GM13977 (cell line): ENCODE results near the gene TRIM71.

Source experiments
- DNase-seq: peaks from one replicate; pipeline ENCODE4 v3.0.0; 2012; ENCODE audit warnings: low spot score
- CTCF ChIP-seq: IDR thresholded peaks from 2 replicates; pipeline ENCODE4 v1.5.1; 2012; ENCODE audit warnings: mild to moderate bottlenecking, control low read depth; ENCODE audit not compliant: insufficient read depth; ENCODE audit errors: extremely low read depth, missing control alignments
- in situ Hi-C: fragments of 300-500 bp; cut with MboI; formaldehyde crosslinking; loops from one replicate; pipeline ENCODE4 v1.12.0; 2022; ENCODE audit warnings: low sequenced_read_pairs, low pct_unique_long_range_greater_than_20kb, mixed read lengths, inconsistent platforms; ENCODE audit not compliant: unreplicated experiment

TRIM71 gene

GRCh38 chr3:32837789-32838188 lies 20.0 kb downstream of the TRIM71 start:
- TF ChIP-seq CTCF = no peak
- in situ Hi-C loops = no loop called here
- no peak for DNase-seq

- in situ Hi-C loops = no loop called here
- no peak for TF ChIP-seq CTCF
- DNase-seq = no peak
Measured at GRCh38 chr3:32839714-32840085, 21.9 kb downstream of the TRIM71 start.

GRCh38 chr3:32840086-32840841 lies 22.5 kb downstream of the TRIM71 start:
- in situ Hi-C loops = no loop called here
- no peak for DNase-seq
- TF ChIP-seq CTCF = no peak

- no peak for DNase-seq
- in situ Hi-C loops = no loop called here
- TF ChIP-seq CTCF = no peak
Measured at GRCh38 chr3:32841341-32841740, 23.5 kb downstream of the TRIM71 start.

- no peak for TF ChIP-seq CTCF
- in situ Hi-C loops = no loop called here
- no peak for DNase-seq
Measured at GRCh38 chr3:32841867-32842470, 24.2 kb downstream of the TRIM71 start.

- in situ Hi-C loops = no loop called here
- DNase-seq = no peak
- no peak for TF ChIP-seq CTCF
Measured at GRCh38 chr3:32842531-32842931, 24.7 kb downstream of the TRIM71 start.
